Measurements from ENCODE around the gene CAMK4.

The CAMK4 gene

DNA sequence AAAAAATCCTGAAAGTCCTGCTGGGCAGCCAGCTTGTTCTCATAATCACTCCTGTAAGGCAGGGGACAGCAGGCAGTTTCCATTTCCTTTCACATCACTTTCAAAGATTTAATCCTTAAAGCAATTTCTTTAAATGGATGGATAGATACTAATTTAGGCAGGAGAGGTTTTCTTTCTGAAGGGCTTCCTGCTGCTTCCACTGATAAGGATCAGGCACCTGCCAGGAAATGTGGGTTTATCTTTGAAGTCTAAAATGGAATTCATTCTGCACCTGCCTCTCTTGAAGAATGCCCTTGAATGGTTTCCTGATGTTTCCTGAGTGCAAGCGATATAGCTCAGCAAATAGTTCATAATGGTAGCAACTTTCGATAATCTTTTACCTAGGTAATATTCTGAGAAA lies 223.6 kb downstream of the CAMK4 start:
- FAIRE-seq: no peak
- no peak for TF ChIP-seq POLR2A (IDR thresholded peaks at IDR 0.05; ENCODE audit: low read depth, low read length)
- no peak for DNase-seq (ENCODE audit: insufficient read length, low spot score)

DNA sequence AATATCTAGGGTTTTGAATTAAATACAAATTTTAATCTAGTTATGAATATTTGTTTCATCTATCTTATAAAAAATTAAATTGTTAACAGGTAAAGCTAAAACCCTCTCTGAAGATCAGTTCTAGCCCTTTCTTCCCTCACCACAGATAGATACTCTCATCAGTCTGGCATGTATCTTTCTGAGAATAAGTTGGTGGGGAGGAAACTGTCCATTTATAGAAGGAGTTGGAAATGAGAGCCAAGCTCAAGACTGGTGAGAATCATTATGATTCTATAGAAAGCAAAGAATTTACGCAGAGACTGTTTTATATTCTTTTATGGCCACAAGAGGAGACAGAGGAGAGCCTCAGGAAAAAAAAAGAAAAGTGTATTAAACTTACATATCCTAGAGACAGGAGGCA lies 229.1 kb downstream of the CAMK4 start:
- TF ChIP-seq POLR2A (IDR thresholded peaks at IDR 0.05; ENCODE audit: low read depth, low read length): no peak
- no peak for DNase-seq (ENCODE audit: insufficient read length, low spot score)
- peak; percentile 33 for FAIRE-seq

DNA sequence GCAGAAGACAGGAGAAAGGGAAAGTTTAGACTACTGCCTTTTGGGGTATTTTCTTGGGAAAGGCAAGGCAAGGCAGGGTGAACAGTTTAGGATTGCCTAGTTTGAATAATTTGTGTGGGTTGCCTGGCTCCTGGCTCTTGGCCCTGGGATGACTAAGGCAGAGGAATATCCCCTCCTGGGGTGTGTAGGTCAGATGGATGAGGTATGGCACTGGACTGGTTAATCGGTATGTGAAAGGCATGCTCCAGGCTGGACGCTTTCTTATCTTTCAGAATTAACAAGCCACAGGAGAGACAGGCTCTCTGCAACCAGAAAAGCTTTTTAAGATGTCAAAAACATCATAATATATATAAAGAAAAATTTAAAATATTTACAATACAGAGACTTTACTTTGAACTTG lies 229.6 kb downstream of the CAMK4 start:
- DNase-seq (ENCODE audit: insufficient read length, low spot score) (peak; percentile 11), FAIRE-seq (peak; percentile 94)
- TF ChIP-seq POLR2A (IDR thresholded peaks at IDR 0.05; ENCODE audit: low read depth, low read length): no peak

DNA sequence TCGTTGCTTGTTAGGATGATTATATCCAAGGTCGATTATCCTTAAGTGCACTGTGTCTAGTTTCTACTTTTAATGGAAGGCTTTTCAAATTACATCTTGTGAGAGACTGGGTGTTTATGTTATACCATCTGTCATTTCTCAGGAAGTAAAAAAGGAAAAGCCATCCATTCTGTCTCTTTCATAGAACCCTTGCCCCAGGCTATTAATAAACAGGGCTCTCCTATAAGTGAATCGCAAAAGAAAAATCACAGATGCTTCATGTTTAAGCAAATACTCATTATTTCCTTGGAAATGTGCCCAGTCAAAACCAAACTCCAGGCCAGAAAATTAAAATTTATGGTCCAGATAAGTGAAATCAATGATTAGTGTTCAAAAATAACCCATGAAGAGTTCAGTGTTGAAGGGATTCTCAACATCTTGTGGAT lies 230.0 kb downstream of the CAMK4 start:
- no peak for FAIRE-seq
- no peak for DNase-seq (ENCODE audit: insufficient read length, low spot score)
- TF ChIP-seq POLR2A (IDR thresholded peaks at IDR 0.05; ENCODE audit: low read depth, low read length): no peak

DNA sequence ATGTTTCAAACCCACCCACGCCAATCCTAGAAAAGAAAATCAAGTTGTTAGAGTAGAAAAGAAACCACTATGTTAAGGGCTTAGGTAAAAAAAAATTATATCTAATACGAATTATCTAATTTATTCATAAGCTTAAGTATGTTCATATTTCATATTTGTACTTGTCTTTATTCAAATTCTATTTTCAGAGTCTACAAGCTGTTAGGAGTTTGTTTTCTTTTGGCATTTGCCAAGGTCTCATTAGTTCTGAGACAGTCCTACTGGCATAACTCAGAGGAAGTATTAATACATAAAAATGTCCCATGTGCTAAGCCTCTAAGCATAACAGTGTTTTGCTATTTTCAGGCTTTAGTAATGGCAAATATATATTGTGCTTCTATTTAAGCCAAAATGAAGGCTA lies 230.6 kb downstream of the CAMK4 start:
- TF ChIP-seq POLR2A (IDR thresholded peaks at IDR 0.05; ENCODE audit: low read depth, low read length): no peak
- no peak for DNase-seq (ENCODE audit: insufficient read length, low spot score)
- FAIRE-seq: no peak

DNA sequence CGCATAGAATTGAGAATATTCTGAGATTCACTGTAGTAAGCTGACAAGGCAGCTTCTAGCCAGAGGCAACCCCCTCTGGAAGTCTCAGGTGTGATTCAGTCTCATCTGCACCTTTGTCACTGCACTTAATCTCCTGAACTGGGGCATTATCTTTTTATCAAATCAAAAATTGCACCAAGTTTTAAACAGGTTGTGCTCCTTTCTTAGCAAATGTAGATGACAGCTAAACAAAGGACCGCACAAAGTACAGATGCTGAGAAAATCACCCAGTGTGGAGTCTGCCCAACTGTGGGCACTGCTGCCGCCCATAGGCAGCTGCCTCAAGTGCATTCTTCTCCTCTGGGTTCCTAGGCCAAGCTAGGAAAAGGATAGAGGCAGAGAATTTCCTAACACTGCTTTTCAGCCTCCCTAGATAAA lies 237.1 kb downstream of the CAMK4 start:
- no peak for TF ChIP-seq POLR2A (IDR thresholded peaks at IDR 0.05; ENCODE audit: low read depth, low read length)
- DNase-seq (ENCODE audit: insufficient read length, low spot score) (no peak), FAIRE-seq (peak; percentile 38)

DNA sequence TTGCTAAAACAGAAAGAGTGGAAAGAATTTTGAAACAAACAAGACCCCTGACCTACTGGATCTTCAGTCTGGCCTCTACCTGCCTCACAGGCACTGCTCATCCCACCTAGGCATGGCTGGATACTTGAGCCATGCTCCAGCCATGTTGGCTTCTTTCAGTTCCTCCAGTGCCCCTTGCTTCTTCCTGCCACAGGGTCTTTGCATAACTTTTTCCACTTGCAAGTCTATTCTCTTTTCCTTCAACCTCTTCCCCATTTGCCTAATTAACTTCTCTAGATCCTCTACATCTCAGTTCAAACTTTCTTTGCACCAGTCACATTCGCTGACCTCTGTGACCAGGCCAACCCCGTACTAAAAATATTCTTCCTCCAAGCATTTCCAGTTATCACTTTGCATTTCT lies 237.8 kb downstream of the CAMK4 start:
- no peak for TF ChIP-seq POLR2A (IDR thresholded peaks at IDR 0.05; ENCODE audit: low read depth, low read length)
- DNase-seq (ENCODE audit: insufficient read length, low spot score): no peak
- no peak for FAIRE-seq

DNA sequence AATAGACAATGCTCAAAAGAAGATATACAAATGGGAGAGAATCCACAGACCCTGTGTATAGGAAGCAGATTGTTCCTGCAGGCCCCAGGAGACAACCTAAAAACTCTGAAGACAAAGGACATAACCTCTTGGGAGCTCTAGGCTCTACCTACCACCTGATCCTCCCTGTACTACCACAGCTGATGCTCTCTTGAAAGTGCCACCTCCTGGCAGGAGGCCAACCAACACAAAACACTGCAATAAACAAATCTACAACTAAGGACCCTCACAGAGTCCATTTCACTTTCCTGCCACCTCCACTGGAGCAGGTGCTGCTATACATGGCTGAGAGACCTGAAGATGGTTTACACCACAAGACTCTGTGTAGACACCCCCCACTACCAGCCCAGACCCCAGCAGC lies 239.1 kb downstream of the CAMK4 start:
- DNase-seq (ENCODE audit: insufficient read length, low spot score) (no peak), FAIRE-seq (no peak)
- no peak for TF ChIP-seq POLR2A (IDR thresholded peaks at IDR 0.05; ENCODE audit: low read depth, low read length)

DNA sequence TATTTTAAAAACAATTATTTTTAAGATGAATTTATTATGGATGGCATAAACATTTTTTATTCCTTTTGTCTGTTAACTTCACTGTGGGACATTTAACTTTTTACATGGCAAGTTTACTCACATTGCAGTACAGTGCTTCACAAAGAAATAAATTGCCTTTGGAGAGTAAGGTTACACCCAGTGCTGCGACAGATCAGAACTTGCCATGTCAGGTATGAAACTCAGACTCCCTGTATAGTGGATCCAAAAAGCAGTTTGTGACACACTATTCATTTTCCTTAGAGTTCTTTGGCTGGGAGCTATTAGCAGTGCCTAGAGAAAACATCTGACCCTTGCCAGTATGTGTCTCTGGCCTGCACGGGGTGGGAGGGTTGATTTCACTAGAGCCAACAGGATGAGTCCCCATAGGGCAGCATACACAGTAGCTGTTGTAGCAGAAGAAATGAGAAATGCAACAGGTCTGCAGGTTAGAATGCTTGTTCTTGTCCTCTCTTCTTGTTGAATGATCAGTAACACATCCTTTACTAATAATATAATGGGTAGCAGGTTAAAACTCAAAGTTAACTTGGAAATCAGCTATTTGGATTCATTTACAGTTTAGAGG lies 245.2 kb downstream of the CAMK4 start:
- no peak for TF ChIP-seq POLR2A (IDR thresholded peaks at IDR 0.05; ENCODE audit: low read depth, low read length)
- DNase-seq (ENCODE audit: insufficient read length, low spot score) (no peak), FAIRE-seq (no peak)

DNA sequence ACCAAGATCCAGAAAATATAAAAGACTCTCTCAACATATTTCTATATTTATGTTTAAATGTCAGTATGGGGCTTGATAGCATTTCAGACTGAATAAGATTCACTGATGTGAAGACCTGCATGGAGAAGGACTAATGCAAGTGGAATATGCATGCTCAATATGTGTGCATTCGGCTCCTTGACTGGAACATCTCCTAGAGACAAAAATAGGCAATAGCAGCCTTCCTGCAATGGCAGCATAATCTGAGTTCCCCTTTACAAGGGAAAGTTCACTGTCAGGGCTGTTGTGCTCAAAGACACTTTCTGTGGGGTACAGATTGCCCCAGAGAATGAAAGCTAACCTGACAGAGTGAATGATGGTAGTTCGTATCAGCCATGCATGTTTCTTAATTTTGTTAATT lies 245.7 kb downstream of the CAMK4 start:
- DNase-seq (ENCODE audit: insufficient read length, low spot score): no peak
- TF ChIP-seq POLR2A (IDR thresholded peaks at IDR 0.05; ENCODE audit: low read depth, low read length): no peak
- FAIRE-seq: no peak

DNA sequence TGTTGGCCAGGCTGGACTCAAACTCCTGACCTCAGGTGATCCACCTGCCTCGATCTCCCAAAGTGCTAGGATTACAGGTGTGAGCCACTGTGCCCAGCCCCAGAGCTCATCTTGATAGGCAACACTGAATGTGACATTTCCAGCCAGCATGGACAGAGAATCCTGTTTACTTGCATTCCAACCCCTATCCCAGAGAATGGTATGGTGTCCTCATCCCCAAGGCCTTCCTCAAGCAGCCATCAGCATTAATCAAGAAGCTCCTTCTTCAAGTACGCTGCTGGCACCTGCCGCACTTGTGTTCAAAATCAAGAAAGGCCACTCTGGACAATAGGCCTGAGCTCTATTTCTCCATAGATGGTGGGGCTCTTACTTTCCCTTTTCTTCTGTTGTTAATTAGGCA lies 247.9 kb downstream of the CAMK4 start:
- DNase-seq (ENCODE audit: insufficient read length, low spot score) (no peak), FAIRE-seq (no peak)
- TF ChIP-seq POLR2A (IDR thresholded peaks at IDR 0.05; ENCODE audit: low read depth, low read length): no peak

DNA sequence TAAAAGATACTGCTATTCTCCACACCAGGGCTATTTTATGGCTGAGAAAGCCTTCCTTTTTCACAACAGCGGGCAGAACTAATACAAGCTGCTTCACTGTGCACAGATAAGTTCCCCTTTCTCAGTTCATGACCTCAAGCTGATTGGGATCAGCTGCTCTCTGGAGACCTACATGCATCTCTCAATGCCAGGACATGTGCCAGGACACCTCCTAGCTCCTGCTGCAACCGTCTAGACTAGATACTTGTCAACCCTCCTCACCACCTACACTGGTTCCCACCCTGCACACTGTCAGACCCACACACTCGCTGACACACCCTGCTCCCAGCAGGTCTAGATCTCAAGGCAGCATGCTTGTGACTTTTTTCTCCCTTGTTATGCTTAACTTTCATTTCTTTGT lies 248.4 kb downstream of the CAMK4 start:
- DNase-seq (ENCODE audit: insufficient read length, low spot score) (no peak), FAIRE-seq (no peak)
- TF ChIP-seq POLR2A (IDR thresholded peaks at IDR 0.05; ENCODE audit: low read depth, low read length): no peak

DNA sequence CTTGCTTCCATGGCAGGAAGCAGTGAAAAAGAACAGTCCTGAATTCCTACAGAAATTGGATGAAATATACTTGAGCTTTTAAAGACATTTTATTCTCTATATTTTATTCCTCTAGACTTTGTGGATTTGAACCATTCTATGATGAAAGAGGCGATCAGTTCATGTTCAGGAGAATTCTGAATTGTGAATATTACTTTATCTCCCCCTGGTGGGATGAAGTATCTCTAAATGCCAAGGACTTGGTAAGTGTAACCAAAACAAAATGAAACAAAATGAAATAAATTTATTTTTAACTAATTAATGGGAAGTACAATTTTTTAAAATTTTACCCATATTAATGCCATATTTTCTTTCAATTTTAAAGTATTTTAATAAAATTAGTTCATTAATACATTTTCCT lies 254.1 kb downstream of the CAMK4 start:
- DNase-seq (ENCODE audit: insufficient read length, low spot score) (no peak), FAIRE-seq (no peak)

DNA sequence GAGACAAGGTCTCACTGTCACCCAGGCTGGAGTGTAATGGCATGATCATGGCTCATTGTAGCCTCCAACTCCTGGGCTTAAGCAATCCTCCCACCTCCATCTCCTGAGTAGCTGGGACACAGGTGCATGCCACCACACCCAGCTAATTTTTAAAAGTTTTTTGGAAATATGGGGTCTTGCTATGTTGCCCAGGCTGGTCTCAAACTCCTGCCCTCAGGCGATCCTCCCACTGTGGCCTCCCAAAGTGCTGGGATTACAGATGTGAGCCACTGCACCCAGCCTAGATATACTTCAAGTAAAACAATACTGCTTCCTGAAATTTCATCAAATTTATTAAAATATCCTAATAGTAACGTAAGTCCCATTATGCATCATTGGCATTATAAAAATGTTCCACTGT lies 254.7 kb downstream of the CAMK4 start:
- TF ChIP-seq POLR2A (IDR thresholded peaks at IDR 0.05; ENCODE audit: low read depth, low read length): no peak

More for the DNA sequence above, 254.1 kb downstream of the CAMK4 start:
- no peak for TF ChIP-seq POLR2A (IDR thresholded peaks at IDR 0.05; ENCODE audit: low read depth, low read length)

DNA sequence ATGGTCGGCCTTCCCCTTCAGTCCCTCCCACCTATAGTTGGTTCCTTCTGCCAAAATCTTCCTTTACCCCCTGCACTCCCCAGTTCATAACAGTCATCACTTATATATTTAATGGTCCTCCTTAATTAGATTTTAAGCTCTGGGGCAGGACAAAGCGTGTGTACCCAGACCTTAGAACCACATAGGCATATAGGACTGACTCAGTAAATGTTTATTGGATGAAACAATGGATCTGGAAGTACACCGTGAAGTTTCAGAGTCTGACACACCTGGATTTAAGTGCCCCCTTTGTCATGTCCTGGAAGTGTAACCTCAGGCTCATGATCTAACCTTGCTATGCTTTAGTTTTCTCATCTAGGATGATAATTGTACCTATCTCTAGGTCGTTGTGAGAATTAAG lies 256.2 kb downstream of the CAMK4 start:
- FAIRE-seq (no peak), DNase-seq (ENCODE audit: insufficient read length, low spot score) (no peak)
- no peak for TF ChIP-seq POLR2A (IDR thresholded peaks at IDR 0.05; ENCODE audit: low read depth, low read length)

More for the DNA sequence above, 254.7 kb downstream of the CAMK4 start:
- DNase-seq (ENCODE audit: insufficient read length, low spot score) (no peak), FAIRE-seq (no peak)

DNA sequence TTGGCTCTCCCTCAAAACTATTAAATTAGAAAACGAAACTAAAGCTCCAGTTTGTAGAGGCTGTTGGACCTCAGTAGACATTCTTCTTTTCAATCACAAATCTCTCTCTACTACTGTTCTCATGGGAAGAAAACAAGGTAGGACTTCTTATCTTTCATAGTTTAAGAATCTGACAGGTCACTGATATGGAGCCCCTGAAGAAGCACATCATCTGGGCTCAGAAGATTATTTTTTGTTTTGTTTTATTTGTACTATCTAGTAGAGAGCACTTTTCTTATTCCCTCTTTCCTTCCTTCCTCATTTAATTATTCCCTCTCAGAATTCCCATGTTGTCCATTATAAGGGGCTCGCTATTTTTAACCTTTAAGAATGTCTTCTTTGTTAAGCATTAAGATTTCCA lies 261.9 kb downstream of the CAMK4 start:
- TF ChIP-seq POLR2A (IDR thresholded peaks at IDR 0.05; ENCODE audit: low read depth, low read length): no peak
- FAIRE-seq: no peak
- DNase-seq (ENCODE audit: insufficient read length, low spot score): no peak
